HCT116 (cell line): ENCODE data around the gene CCER1.

ENCODE experiments used
- CTCF ChIP-seq, 3 experiments: fragments of 200-600 bp in 1 of 3; sonication (generic) in 1 of 3; IDR thresholded peaks in 2 of 3; conservative IDR thresholded peaks in 1 of 3; 2 replicates each; pipeline ENCODE4 v1.5.1; 2012 to 2017; ENCODE audit warnings: low read depth in 2 of 3, low read length in 2 of 3, antibody characterized with exemption in 1 of 3, borderline replicate concordance in 1 of 3, control low read depth in 1 of 3, mild to moderate bottlenecking in 1 of 3, mixed read lengths in 1 of 3, mixed run types in 1 of 3, moderate library complexity in 1 of 3; ENCODE audit not compliant: insufficient read depth in 1 of 3
- POLR2A ChIP-seq: IDR thresholded peaks from 2 replicates; pipeline ENCODE4 v1.7.0; 2011; ENCODE audit warnings: borderline replicate concordance; ENCODE audit not compliant: insufficient read depth, insufficient read length; ENCODE audit errors: extremely low read depth
- RAD21 ChIP-seq: IDR thresholded peaks from 2 replicates; pipeline ENCODE4 v1.6.1; 2012; ENCODE audit warnings: low read depth, mild to moderate bottlenecking
- ZNF274 ChIP-seq: fragments of 200-500 bp; sonication (Bioruptor generic); IDR thresholded peaks from 2 replicates; pipeline ENCODE4 v1.6.1; 2014; ENCODE audit warnings: mild to moderate bottlenecking, low read depth, low read length, inconsistent platforms

- TF ChIP-seq CTCF (IDR thresholded peaks at IDR 0.05 in 2 of 3, conservative IDR thresholded peaks at IDR 0.05 in 1 of 3; ENCODE audit: borderline replicate concordance in 1 of 3, insufficient read depth in 1 of 3, low read depth in 2 of 3, low read length in 2 of 3): no peak
- no peak for TF ChIP-seq RAD21
- no peak for TF ChIP-seq POLR2A
- TF ChIP-seq ZNF274: no peak
Observed at GRCh38 chr12:90921536-90921935, 33.4 kb downstream of the CCER1 start.
